ENCODE measurements around the gene SLC29A4. TPM values are rescaled to one million over a fixed set of nuclear protein-coding genes. Genes with fewer than 3 reads are reported as not detected.
"Not testable (repeated sequence)": the region's sequence is repeated elsewhere in the genome, so short reads cannot be mapped to it uniquely, and the experiment has no call there.

SLC29A4 gene
- polyA plus RNA-seq, 1 donor (not counting 4 experiments of a cell fraction or from before 2014, with no cell fraction given) = 0.43 TPM

- H3K79me2 ChIP-seq (ENCODE audit: control insufficient read depth, insufficient read depth, low read length); H3K9me1 ChIP-seq (ENCODE audit: control insufficient read depth, extremely low read depth, insufficient read depth, low read length); H3K9ac ChIP-seq (ENCODE audit: control insufficient read depth, extremely low read depth, insufficient read depth, low read length); DNase-seq (ENCODE audit: low read depth, low spot score); H3K27me3 ChIP-seq (ENCODE audit: control insufficient read depth, extremely low read depth, insufficient read depth, low read length); H3K4me2 ChIP-seq (ENCODE audit: control insufficient read depth, extremely low read depth, insufficient read depth, low read depth, low read length); H4K20me1 ChIP-seq (ENCODE audit: control insufficient read depth, extremely low read depth, insufficient read depth, low read length); H3K4me3 ChIP-seq (ENCODE audit: control insufficient read depth in 2 of 3, extremely low read depth in 1 of 3, insufficient read depth in 2 of 3, low read depth in 1 of 3, low read length in 3 of 3); H3K9me3 ChIP-seq (ENCODE audit: control insufficient read depth, low read depth, low read length); H3K36me3 ChIP-seq (ENCODE audit: control insufficient read depth in 2 of 2, extremely low read depth in 1 of 2, insufficient read depth in 2 of 2, low read length in 2 of 2); H2AFZ ChIP-seq (ENCODE audit: control insufficient read depth, low read length); H3K4me1 ChIP-seq (ENCODE audit: control insufficient read depth, extremely low read depth, insufficient read depth, low read length); FAIRE-seq; H3K27ac ChIP-seq (ENCODE audit: control insufficient read depth, insufficient read depth, low read length); dilution Hi-C loops (cut with MboI; ENCODE audit: extremely low pct_ligation_motif_present, low sequenced_read_pairs): not testable (repeated sequence)
Measured at GRCh38 chr7:5254371-5254770, 28.4 kb upstream of the SLC29A4 start.

GRCh38 chr7:5255832-5256231 is 26.9 kb upstream of the SLC29A4 start:
- H3K36me3 ChIP-seq (ENCODE audit: control insufficient read depth in 2 of 2, extremely low read depth in 1 of 2, insufficient read depth in 2 of 2, low read length in 2 of 2) = no peaks in the 10 kb centered on the region
- H3K9me1 ChIP-seq (ENCODE audit: control insufficient read depth, extremely low read depth, insufficient read depth, low read length) = no peaks in the 10 kb centered on the region
- no peak overlapping the region for H3K4me2 ChIP-seq (ENCODE audit: control insufficient read depth, extremely low read depth, insufficient read depth, low read depth, low read length)
- no peaks in the 10 kb centered on the region for H3K9me3 ChIP-seq (ENCODE audit: control insufficient read depth, low read depth, low read length)
- no peaks in the 10 kb centered on the region for H3K79me2 ChIP-seq (ENCODE audit: control insufficient read depth, insufficient read depth, low read length)
- no peak for TF ChIP-seq CTCF (optimal IDR thresholded peaks at IDR 0.05 in 1 of 3, IDR thresholded peaks at IDR 0.05 in 1 of 3, conservative IDR thresholded peaks at IDR 0.05 in 1 of 3; ENCODE audit: extremely low read depth in 1 of 3, insufficient read depth in 2 of 3, low read length in 3 of 3)
- TF ChIP-seq EZH2 (IDR thresholded peaks at IDR 0.05; ENCODE audit: low read length) = no peak
- FAIRE-seq (no peak), DNase-seq (ENCODE audit: low read depth, low spot score) (peak; percentile 25)
- no peaks in the 10 kb centered on the region for H4K20me1 ChIP-seq (ENCODE audit: control insufficient read depth, extremely low read depth, insufficient read depth, low read length)
- H3K27ac ChIP-seq (ENCODE audit: control insufficient read depth, insufficient read depth, low read length) = no peak overlapping the region
- dilution Hi-C loops (cut with MboI; ENCODE audit: extremely low pct_ligation_motif_present, low sequenced_read_pairs) = no loop called here
- H3K4me3 ChIP-seq (ENCODE audit: control insufficient read depth in 2 of 3, extremely low read depth in 1 of 3, insufficient read depth in 2 of 3, low read depth in 1 of 3, low read length in 3 of 3) = no peak overlapping the region
- no peaks in the 10 kb centered on the region for H3K27me3 ChIP-seq (ENCODE audit: control insufficient read depth, extremely low read depth, insufficient read depth, low read length)
- H3K9ac ChIP-seq (ENCODE audit: control insufficient read depth, extremely low read depth, insufficient read depth, low read length) = no peak overlapping the region
- H3K4me1 ChIP-seq (ENCODE audit: control insufficient read depth, extremely low read depth, insufficient read depth, low read length) = no peaks in the 10 kb centered on the region
- H2AFZ ChIP-seq (ENCODE audit: control insufficient read depth, low read length) = no peak overlapping the region

- H3K4me1 ChIP-seq (ENCODE audit: control insufficient read depth, extremely low read depth, insufficient read depth, low read length); H3K9ac ChIP-seq (ENCODE audit: control insufficient read depth, extremely low read depth, insufficient read depth, low read length); H3K36me3 ChIP-seq (ENCODE audit: control insufficient read depth in 2 of 2, extremely low read depth in 1 of 2, insufficient read depth in 2 of 2, low read length in 2 of 2); H4K20me1 ChIP-seq (ENCODE audit: control insufficient read depth, extremely low read depth, insufficient read depth, low read length); dilution Hi-C loops (cut with MboI; ENCODE audit: extremely low pct_ligation_motif_present, low sequenced_read_pairs); H3K4me3 ChIP-seq (ENCODE audit: control insufficient read depth in 2 of 3, extremely low read depth in 1 of 3, insufficient read depth in 2 of 3, low read depth in 1 of 3, low read length in 3 of 3); DNase-seq (ENCODE audit: low read depth, low spot score); H3K9me3 ChIP-seq (ENCODE audit: control insufficient read depth, low read depth, low read length); H3K4me2 ChIP-seq (ENCODE audit: control insufficient read depth, extremely low read depth, insufficient read depth, low read depth, low read length); H3K27me3 ChIP-seq (ENCODE audit: control insufficient read depth, extremely low read depth, insufficient read depth, low read length); H3K27ac ChIP-seq (ENCODE audit: control insufficient read depth, insufficient read depth, low read length); H2AFZ ChIP-seq (ENCODE audit: control insufficient read depth, low read length); H3K9me1 ChIP-seq (ENCODE audit: control insufficient read depth, extremely low read depth, insufficient read depth, low read length); H3K79me2 ChIP-seq (ENCODE audit: control insufficient read depth, insufficient read depth, low read length); FAIRE-seq: not testable (repeated sequence)
Measured at GRCh38 chr7:5260530-5261068, 22.1 kb upstream of the SLC29A4 start.

GRCh38 chr7:5263066-5263465 is 19.7 kb upstream of the SLC29A4 start:
- dilution Hi-C loops (cut with MboI; ENCODE audit: extremely low pct_ligation_motif_present, low sequenced_read_pairs); H3K4me1 ChIP-seq (ENCODE audit: control insufficient read depth, extremely low read depth, insufficient read depth, low read length); DNase-seq (ENCODE audit: low read depth, low spot score); H3K4me2 ChIP-seq (ENCODE audit: control insufficient read depth, extremely low read depth, insufficient read depth, low read depth, low read length); H3K36me3 ChIP-seq (ENCODE audit: control insufficient read depth in 2 of 2, extremely low read depth in 1 of 2, insufficient read depth in 2 of 2, low read length in 2 of 2); H3K27me3 ChIP-seq (ENCODE audit: control insufficient read depth, extremely low read depth, insufficient read depth, low read length); H3K27ac ChIP-seq (ENCODE audit: control insufficient read depth, insufficient read depth, low read length); H3K79me2 ChIP-seq (ENCODE audit: control insufficient read depth, insufficient read depth, low read length); H3K4me3 ChIP-seq (ENCODE audit: control insufficient read depth in 2 of 3, extremely low read depth in 1 of 3, insufficient read depth in 2 of 3, low read depth in 1 of 3, low read length in 3 of 3); H4K20me1 ChIP-seq (ENCODE audit: control insufficient read depth, extremely low read depth, insufficient read depth, low read length); H3K9me1 ChIP-seq (ENCODE audit: control insufficient read depth, extremely low read depth, insufficient read depth, low read length); H3K9me3 ChIP-seq (ENCODE audit: control insufficient read depth, low read depth, low read length); H2AFZ ChIP-seq (ENCODE audit: control insufficient read depth, low read length); H3K9ac ChIP-seq (ENCODE audit: control insufficient read depth, extremely low read depth, insufficient read depth, low read length); FAIRE-seq: not testable (repeated sequence)

Data from keratinocyte (primary cell).